Measurements from ENCODE around the gene CA5A.
"Not testable (repeated sequence)": the region's sequence is repeated elsewhere in the genome, so short reads cannot be mapped to it uniquely, and the experiment has no call there.

CA5A gene

DNA sequence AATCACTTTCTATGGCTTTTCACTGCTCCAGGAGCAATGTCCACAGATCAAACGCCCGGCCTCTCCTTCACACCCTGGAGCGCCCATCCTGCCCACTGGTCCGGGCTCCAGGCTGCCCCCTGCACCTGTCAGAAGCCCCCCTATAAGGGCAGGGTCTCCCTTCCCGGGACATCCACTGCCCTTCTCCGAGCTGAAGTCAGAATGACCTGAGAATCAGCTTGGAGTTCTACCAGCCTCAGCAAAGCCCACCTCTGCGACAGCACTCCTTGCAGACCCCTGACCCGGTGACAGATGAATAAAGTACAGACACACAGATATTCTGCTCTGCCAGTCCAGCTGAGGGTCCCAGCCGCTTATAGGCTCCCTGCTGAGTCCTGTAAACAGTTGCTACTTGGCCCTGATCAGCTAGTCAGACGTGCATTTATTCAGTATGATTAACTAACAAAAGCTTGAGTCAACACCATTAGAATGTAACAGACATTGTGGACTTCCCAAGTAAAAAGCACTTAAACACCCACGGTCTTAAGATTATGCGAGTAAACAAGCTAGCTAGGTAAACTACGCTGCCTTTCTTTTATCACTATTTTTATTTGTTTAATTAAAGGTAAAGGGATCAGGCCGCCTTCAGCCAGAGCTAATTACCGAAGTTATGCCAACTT lies 71.9 kb downstream of the CA5A start:
- TF ChIP-seq JUND (IDR thresholded peaks at IDR 0.05; ENCODE audit: low read depth): no peak
- no peak for DNase-seq (ENCODE audit: low read depth in 1 of 2, low spot score in 1 of 2)
- in situ Hi-C loops (cut with HindIII; ENCODE audit: low pct_unique_long_range_greater_than_20kb, low sequenced_read_pairs): no loop called here

- DNase-seq (ENCODE audit: low read depth in 1 of 2, low spot score in 1 of 2); in situ Hi-C loops (cut with HindIII; ENCODE audit: low pct_unique_long_range_greater_than_20kb, low sequenced_read_pairs): not testable (repeated sequence)
These were observed 73.0 kb downstream of the CA5A start for GRCh38 chr16:87863327-87863635.

GRCh38 chr16:87862597-87863326 lies 73.6 kb downstream of the CA5A start:
- in situ Hi-C loops (cut with HindIII; ENCODE audit: low pct_unique_long_range_greater_than_20kb, low sequenced_read_pairs): not testable (repeated sequence)
- DNase-seq (ENCODE audit: low read depth in 1 of 2, low spot score in 1 of 2): peak in 1 of 2 experiments; percentile 75

DNA sequence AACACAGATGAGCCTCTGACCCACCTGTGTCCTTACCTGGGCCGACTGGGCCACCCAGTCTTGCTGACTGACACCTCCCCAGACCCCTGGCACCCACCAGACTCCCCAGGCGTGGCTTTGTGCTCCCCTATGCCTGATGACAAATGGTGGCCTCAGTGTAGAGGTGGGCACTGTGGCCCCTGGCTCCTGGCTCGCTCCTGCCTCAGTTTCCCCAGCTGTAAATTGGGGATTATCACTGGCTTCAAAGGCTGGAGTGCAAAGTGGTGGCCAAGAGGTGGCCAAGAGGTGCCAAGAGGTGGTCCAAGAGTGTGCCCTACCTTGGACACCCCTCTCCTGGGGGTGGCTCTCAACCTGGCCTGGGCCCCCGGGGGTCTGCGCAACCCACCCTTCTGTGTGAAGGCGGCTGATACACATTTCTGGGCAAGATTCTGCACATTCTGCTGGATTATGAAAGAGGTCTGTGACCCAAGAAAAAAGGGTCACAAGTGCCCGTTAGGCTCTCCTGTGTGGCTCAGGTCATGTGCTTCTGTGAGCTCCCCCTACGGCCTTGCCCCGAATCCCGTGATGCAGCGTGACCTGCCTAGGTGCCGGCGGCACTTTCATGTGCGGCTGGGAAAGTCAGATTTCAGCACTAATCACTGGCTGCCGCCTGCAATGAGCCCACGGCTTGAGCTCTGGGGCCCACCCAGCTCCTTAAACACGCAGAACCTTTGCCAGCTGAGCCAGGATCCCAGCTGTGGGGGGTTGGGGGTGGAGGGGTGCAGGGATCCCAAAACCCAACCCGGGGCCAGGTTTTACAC lies 74.8 kb downstream of the CA5A start:
- DNase-seq (ENCODE audit: low read depth in 1 of 2, low spot score in 1 of 2); in situ Hi-C loops (cut with HindIII; ENCODE audit: low pct_unique_long_range_greater_than_20kb, low sequenced_read_pairs): not testable (repeated sequence)

- TF ChIP-seq JUND (IDR thresholded peaks at IDR 0.05; ENCODE audit: low read depth): no peak
- in situ Hi-C loops (cut with HindIII; ENCODE audit: low pct_unique_long_range_greater_than_20kb, low sequenced_read_pairs): no loop called here
- DNase-seq (ENCODE audit: low read depth in 1 of 2, low spot score in 1 of 2): peak in 1 of 2 experiments; percentile 49
These were observed 75.6 kb downstream of the CA5A start for GRCh38 chr16:87860553-87861299.

DNA sequence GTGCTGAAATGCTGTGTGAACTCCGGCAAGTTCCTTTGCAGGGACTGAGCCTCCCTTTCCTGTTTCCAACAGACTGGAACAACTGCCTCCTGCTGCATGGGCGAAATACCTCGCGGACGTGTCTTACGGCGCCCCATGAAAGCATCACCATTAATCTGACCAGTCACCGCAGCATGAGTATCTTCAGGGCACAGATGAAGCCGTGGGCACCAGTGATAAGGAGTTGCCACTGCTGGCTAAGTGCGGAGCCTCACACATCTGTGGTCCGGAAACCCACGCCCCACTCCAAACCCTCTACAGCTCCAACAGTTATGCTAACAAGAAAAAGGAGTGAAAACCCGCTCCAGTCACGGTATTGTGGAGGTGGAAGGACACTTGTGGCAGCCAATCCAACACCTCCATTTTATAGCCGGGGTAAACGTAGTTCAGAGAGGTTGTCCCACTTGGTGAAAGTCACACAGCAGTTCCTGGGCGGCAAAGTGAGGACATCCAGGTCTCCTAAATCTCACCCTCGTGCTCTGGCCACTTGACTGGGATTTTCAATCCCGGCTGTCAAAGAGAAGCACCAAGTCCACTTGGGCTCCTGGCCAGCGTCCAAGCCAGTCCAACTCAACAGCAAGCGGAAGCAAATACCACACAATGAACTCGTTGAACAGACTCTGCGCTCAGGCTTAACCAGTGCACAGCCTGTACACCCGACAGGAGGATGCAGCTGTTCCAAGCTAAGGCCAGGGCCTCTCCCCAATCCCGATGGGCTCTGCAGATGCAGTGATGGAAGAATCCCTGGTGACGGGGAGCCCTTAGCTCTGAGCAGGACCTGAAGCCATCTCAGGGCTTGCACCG lies 78.0 kb downstream of the CA5A start:
- in situ Hi-C loops (cut with HindIII; ENCODE audit: low pct_unique_long_range_greater_than_20kb, low sequenced_read_pairs); DNase-seq (ENCODE audit: low read depth in 1 of 2, low spot score in 1 of 2): not testable (repeated sequence)

DNA sequence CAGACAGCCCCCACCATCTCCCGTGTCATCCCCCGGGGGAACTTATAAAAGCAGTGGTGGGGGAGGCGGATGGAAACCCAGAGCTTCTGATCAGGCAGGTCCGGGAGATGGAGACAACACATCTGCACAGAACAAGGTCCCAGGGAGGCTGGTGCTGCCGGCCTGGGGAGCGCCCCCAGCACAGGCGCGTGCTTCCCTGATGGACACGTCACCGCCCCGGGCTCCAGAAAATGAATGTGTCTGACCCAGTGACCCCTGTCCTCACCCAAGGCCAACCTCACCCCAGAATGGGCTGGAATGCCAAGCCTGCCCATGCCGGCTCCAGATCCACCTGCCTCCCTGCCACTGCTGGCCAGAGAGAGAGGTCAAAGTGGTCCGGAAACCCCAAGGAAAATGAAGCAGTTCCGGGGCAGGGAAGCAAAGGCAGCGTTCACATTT lies 79.5 kb downstream of the CA5A start:
- no peak for TF ChIP-seq JUND (IDR thresholded peaks at IDR 0.05; ENCODE audit: low read depth)
- in situ Hi-C loops (cut with HindIII; ENCODE audit: low pct_unique_long_range_greater_than_20kb, low sequenced_read_pairs): no loop called here
- no peak for DNase-seq (ENCODE audit: low read depth in 1 of 2, low spot score in 1 of 2)

DNA sequence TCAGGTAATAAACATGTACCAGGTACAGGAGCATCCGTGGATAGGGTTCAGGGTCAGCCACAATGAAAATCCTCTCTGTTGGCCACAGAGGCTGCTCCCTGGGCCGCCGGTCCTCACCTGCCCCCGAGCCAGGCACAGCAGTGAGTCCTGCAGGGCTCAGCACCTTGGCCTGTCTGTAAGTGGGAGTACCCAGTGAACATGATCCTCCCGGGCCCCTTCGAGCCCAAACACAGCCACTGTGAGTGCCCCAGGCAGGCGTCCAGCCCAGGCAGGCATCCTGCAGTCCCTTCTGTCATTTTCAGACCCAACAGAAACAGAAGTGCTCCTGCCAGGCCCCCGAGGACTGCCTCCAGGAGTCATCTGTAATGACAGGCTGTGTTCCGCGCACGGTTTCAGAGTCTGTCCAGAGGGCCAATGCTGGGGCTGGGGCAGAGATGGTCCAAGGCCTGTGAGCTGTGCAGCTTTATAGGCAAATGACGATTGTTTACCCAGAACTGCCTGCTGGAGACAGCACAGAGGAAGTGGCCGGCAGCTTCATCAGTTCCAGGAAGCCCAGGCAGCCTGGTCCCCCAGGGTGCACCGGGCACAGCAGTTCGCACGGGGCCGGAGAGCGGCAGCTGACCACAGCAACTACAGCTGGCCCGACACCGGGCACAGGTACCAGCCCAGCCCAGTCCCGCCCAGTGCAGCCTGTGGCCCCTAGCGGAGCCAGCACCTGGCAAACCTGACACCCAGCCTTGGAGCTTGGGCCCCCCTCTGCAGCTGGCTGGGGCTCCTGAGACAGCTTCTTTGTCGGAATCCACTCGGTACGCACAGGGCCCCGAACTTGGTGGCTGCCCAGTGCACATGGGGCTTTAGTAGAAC lies 80.2 kb downstream of the CA5A start:
- in situ Hi-C loops (cut with HindIII; ENCODE audit: low pct_unique_long_range_greater_than_20kb, low sequenced_read_pairs): no loop called here
- peak in 1 of 2 experiments; percentile 57 for DNase-seq (ENCODE audit: low read depth in 1 of 2, low spot score in 1 of 2)
- TF ChIP-seq JUND (IDR thresholded peaks at IDR 0.05; ENCODE audit: low read depth): no peak

- no peak for TF ChIP-seq JUND (IDR thresholded peaks at IDR 0.05; ENCODE audit: low read depth)
- in situ Hi-C loops (cut with HindIII; ENCODE audit: low pct_unique_long_range_greater_than_20kb, low sequenced_read_pairs): no loop called here
- DNase-seq (ENCODE audit: low read depth in 1 of 2, low spot score in 1 of 2): no peak
These were observed 81.2 kb downstream of the CA5A start for GRCh38 chr16:87854907-87855683.

- in situ Hi-C loops (cut with HindIII; ENCODE audit: low pct_unique_long_range_greater_than_20kb, low sequenced_read_pairs): no loop called here
- no peak for TF ChIP-seq JUND (IDR thresholded peaks at IDR 0.05; ENCODE audit: low read depth)
- DNase-seq (ENCODE audit: low read depth in 1 of 2, low spot score in 1 of 2): no peak
These were observed 82.0 kb downstream of the CA5A start for GRCh38 chr16:87854053-87854906.
